H1 (cell line): ENCODE data around the gene PCYT1B. TPM values are rescaled to one million over a fixed set of nuclear protein-coding genes. Genes with fewer than 3 reads are reported as not detected.

ENCODE experiments used
- RBBP5 ChIP-seq: IDR thresholded peaks from 2 replicates; pipeline ENCODE4 v1.7.1; 2012; ENCODE audit warnings: low read depth, mild to moderate bottlenecking, inconsistent platforms, low read length, moderate library complexity, borderline replicate concordance
- polyA plus RNA-seq, 7 experiments: library from polyadenylated mRNA; depleted of rRNA in 3 of 7; stranded (reverse) in 5 of 7; unstranded in 2 of 7; fragments of >200 nt in 5 of 7; fragments of 200-250 nt in 2 of 7; gene quantifications; 1 replicate in 5 of 7; 2 replicates in 1 of 7; 4 replicates in 1 of 7; pipeline versions ENCODE4 v1.2.1 to v1.2.3, GENCODE V29; 2011 to 2013; ENCODE audit warnings: missing spikeins in 2 of 7, mixed read lengths in 2 of 7
- total RNA-seq: library from RNA; stranded (reverse); fragmentation: NEBNext Ultra II Directional; extraction: Animal tissue kit (Norgen Biotek cat#: 25700); gene quantifications from 2 replicates; pipeline ENCODE4 v1.2.1, GENCODE V29; 2021

PCYT1B gene
- total and polyA plus RNA-seq, 2 of the 8 experiments (the other 6 are each of a cell fraction or from before 2014, with no cell fraction given) = 17.9 to 30.6 TPM

DNA sequence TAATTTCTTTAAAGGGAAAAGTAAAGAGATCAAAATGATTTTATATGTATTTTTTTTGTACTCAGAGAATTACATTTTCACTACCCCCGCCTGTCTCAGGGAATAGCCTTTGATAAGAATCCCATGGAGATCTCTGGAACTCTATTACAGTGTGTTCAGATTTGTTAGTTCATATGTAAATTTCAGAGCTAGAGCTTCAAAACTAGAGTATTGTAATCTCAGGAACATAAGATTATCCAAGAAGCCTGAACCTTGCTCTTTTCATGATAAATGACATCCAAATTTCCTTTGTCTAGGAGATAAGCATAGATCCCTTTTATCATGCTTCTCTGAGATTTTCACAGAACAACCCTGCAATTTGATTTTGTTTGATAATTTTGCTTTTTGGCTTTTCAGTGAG, 99.2 kb downstream of the PCYT1B start (continued):
- TF ChIP-seq RBBP5 = no peak
- TF ChIP-seq, all 59 proteins: peak for 0
